HG02623 (cell line): ENCODE results near the gene TSPAN2.
A peak's percentile ranks its signal among the peaks of the same experiment; 100 is the strongest.

ENCODE experiments used
- ATAC-seq: cut with Tn5 transposase; IDR thresholded peaks from one replicate; pipeline ENCODE4 v1.9.1; 2021; ENCODE audit warnings: moderate library complexity; ENCODE audit not compliant: unreplicated experiment

Gene TSPAN2

DNA sequence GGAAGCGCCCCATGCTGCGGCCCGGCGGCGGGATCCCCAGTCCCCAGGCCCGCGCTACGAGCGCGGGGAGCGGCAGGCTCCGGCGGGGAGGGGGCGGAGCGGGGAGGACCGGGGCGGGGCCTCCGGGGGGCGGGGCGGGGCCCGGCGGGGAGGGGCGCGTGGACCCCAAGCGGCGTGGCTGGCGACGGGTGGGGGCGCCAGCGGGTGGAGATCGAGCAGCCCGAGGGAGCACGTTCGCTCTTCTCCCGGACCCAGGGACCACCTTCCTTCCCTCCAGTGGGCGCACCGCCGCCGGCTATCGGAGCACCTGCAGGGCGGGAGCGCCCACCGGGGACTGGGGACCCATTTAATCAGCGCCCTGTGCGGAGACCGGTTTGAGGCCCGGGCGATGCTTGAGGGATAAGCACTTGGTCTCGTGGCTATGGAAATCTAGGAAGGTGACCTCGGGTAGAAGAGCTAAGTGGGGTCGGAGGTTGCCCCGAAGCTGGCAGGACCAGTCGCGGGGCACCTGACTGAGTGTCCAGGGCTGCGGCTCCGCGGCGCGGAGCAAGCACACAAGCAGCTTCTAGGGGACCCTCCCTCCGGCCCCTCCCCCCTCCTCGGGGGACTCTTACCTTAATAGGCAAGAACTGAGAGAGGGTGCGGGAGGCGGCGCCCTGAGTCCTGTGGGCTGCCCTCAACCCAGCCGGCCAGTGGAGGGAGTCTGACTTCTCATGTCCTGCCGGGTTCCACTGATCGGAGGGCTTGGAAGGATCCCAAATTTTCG is at the start of gene TSPAN2:
Gene TSPAN2 (minus strand): TSS at position 84 of the 766 bp plus-strand sequence. CDS start 71 bp downstream, at position 13.
- ATAC-seq: no peak

DNA sequence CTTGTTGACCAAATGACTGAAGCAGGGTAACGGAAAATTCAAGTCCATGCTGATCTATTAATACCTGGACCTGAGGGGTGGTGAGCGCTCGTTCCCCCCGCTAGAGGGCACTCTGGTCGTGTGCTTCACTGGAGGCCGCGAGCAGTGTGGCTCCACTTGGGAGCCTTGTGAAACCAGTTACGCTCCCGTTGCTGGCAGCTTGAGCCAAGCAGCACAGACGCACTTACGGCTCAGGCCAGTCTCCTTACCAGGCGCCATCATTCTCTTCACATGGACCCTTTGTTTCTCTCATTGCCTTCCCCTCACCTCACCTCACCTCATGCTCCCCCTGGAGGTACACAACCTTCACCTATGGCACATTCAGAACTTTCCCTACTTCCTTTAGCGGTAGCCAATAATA is 49.7 kb upstream of the TSPAN2 start:
- peak; percentile 82 for ATAC-seq

DNA sequence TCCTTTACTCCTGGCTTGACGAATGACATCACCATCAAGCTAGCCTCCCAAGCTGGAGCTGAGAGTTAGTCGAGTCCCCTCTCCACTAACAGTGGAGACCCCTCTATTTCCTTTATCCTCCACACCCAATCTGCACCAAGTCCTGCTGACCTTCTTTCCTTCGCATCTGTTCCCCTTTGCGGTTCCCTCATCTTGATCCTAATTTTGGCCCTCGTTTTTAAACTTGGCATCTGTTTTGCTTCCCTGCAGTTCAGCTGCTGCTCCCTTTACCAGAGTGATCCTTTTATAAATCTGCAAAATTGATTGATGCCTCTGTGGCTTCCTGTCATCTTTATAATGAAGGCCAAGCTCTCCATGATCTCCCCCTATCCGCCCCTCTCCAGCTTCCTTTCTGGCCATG is 49.0 kb upstream of the TSPAN2 start:
- ATAC-seq: no peak

- no peak for ATAC-seq
Observed at GRCh38 chr1:115137191-115137590, 47.9 kb upstream of the TSPAN2 start.

DNA sequence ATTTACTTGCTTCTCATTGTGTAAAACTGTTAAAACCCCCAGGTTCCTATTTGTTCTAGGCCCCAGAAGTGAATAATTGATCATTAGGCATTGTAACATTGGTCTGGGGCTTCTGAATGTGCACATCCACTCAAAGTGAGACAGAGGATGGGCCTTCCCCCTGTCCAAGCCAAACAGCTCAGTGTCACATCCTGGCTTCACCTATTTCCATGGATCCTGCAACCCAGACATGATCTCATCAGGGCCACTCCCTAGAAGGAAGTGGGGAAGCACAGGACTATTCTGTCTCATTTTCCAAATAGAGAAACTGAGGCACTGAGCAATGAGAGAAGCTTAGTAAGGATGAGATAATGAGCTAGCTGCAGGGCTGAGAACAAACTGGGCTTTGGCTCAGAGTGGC is 47.4 kb upstream of the TSPAN2 start:
- ATAC-seq: no peak

GRCh38 chr1:115136106-115136505 is 46.8 kb upstream of the TSPAN2 start:
- no peak for ATAC-seq

DNA sequence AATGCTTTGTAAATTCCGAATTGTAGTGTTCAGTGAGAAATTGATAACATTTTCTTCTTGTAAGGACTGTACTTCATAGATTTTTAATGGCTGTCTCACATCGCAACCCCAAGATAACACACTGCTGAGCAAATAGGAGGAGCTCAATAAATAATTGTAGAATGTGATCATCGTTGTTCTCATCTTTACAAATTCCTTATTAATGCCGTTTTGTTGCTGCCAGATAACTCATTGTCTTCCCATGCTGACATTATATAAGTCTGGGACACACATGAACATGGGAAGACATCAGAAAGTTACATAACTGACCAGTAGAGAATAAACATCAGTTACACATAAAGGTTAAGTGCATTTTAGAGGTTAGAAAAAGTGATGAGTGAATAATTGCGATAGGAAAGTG is 46.4 kb upstream of the TSPAN2 start:
- no peak for ATAC-seq

DNA sequence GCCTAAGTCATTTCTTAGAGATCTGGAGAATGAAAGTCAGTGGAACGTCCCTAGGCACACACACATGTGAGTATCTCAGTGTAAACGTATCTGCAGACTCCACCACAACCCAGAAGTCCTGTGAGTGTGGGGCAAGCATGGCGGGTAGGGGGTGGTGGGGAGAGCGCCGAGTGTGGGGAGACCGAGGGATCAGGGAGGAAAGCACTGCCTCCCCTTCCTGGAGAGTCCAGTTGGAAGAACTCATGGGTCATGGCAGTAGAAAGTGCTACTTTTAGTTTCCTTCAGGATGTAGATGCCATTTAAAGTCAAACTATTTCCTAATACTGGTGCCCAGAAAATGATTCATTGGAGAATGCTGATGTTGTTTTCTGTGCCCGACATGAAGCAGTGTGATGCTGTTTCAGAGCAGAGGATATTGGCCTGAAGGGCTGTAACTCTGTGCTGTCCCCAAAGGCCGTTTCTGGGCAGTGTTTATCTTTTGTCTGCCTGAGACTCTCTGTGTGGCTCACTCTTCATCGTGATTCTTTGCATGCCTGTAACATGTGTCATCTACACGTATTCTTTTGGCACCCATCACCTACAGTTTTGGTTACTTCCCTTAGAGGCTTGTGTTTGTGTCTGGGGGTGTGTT is 45.7 kb upstream of the TSPAN2 start:
- ATAC-seq: no peak

DNA sequence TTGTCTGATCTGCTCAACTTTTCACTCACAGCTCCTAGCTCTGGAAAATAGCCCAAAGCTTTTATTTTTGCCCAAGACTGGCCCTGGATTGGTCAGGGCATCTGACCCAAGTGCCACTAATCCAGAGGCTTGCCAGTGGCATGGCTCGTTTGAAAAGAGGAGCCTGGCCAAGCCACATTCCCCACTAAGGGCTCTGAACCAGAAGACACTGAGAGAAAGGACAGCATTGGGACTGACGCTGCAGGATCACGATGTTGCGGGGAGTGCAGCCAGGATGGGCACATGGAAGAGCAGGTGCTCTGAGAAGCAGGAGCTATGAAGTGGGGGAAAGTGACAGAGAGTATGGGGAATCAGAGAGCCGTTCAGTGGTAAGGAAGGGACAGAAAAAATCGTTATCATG is 44.9 kb upstream of the TSPAN2 start:
- ATAC-seq: no peak

- no peak for ATAC-seq
Observed at GRCh38 chr1:115133440-115133839, 44.1 kb upstream of the TSPAN2 start.

DNA sequence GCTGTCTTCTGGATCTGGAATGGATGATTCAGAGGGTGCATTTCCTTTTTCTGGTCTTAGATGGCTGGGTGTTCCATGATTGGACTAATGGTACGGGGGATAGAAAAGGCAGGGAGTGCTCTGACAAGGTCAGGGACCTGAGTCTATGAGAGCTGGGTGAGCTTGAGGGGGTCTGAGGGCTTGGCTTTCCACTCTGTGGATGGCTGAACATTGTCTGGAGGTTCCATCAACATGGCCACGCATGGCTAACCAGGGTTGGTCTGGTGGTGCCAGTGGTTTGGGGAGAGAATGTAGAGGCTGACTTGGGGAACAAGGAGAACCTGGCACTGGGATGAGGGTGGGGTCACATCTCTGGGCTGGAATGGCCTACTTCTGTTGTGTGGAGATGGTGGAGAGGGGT is 41.5 kb upstream of the TSPAN2 start:
- no peak for ATAC-seq

- no peak for ATAC-seq
Observed at GRCh38 chr1:115129071-115129640, 39.9 kb upstream of the TSPAN2 start.

DNA sequence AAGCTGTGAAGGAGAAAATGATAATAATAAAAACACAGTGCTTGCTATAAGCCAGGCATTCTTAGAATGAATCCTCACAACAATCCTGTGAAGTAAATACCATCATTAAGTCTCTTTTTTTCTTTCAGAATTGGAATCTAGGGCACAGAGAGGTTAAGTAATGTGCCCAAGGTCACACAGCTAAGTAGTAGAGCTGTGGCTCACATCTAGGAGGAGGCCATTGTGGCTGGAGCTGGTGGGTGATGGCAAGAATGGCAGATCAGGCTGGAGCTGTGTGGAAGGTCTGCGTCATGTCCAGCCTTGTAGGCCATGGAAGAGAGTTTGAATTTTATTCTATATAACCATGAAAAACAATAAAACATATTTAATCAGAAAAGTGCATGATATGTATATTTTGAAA is 38.2 kb upstream of the TSPAN2 start:
- ATAC-seq: no peak

- ATAC-seq: no peak
Observed at GRCh38 chr1:115126516-115126915, 37.2 kb upstream of the TSPAN2 start.

- no peak for ATAC-seq
Observed at GRCh38 chr1:115123116-115123515, 33.8 kb upstream of the TSPAN2 start.

GRCh38 chr1:115121793-115122192 is 32.5 kb upstream of the TSPAN2 start:
- no peak for ATAC-seq

DNA sequence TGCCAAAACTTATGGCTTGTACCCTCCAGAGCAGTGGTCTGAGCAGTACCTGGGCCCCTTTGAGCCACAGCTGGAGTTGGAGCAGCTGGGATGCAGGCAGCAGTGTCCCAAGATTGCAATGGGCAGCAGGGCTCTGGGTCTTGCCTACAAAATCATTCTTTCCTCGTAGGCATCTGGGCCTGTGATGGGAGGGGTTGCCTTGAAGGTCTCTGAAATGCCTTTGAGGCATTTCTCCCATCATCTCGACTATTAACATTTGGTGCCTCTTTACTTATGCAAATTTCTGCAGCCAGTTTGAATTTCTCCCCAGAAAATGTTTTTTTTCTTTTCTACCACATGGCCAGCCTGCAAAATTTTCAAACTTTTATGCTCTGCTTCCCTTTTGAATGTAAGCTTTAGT is 31.0 kb upstream of the TSPAN2 start:
- no peak for ATAC-seq

- ATAC-seq: no peak
Observed at GRCh38 chr1:115118611-115119010, 29.3 kb upstream of the TSPAN2 start.

DNA sequence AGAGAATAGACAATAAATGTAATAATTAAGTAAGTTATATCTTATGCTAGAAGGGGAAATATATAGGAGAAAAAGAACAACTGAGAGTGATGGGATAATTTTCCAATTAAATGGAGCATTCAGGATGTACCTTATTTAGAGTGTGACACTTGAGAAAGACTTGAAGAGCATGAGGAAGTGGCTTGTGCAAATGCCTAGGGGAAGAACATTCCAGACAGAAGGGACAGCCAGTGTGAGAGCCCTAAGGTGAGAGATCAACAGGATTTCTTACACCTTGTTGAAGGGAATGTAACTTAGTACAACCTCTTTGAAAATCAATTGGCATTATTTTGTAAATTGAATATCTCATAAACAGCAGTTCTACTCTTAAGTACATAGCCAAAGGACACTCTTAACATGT is 28.8 kb upstream of the TSPAN2 start:
- ATAC-seq: no peak

DNA sequence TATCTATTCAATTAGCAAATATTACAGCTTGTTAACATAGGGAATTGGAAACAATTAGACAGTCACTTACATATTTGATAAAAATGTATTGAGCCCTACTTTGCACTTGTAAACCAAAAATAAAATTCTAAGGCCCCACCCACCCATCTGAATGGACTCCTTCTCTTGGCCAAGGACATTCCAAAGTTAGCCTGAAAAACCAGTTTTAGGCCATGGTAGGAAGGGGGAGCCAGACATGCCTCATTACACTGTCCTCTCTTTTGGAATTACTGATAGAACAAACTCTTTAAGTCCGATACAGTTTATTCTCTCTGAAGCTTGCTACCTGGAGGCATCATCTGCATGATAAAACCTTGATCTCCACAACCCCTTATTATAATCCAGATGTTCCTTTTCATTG is 28.0 kb upstream of the TSPAN2 start:
- ATAC-seq: no peak

DNA sequence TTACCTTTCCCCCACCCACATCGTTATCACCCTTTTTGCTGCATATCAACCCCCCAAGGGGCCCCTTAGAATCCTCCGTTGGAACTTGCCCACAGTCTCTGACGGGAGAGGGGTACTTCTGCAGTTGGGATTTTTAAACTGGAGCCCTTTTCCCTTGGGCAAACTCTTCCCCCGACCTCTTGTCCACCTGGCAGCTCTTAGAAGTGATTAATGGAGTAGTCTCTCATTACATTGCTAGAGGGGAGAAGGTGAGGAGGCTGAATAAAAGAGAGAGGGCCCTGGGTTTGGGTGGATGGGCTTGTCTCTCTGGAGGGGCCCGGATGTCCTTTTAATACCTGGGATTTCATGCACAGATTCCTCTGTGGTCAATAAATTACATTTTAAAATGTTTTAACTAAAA is 27.2 kb upstream of the TSPAN2 start:
- ATAC-seq: no peak

GRCh38 chr1:115115521-115116161 is 26.3 kb upstream of the TSPAN2 start:
- no peak for ATAC-seq
